ENCODE results near the gene FUT9. TPM values are rescaled to one million over a fixed set of nuclear protein-coding genes. Genes with fewer than 3 reads are reported as not detected.

Gene FUT9
- polyA plus RNA-seq, 3 donors = not detected

GRCh38 chr6:96014846-96015517, 792 bp upstream of the FUT9 start:
- no peak for DNase-seq
- Histone ChIP-seq H3K9ac (ENCODE audit: insufficient read depth, low read length, poor library complexity, severe bottlenecking) (no peak overlapping the region), H3K27me3 (ENCODE audit: control insufficient read depth in 2 of 2, insufficient read depth in 2 of 2, low read length in 2 of 2) (peaks cover 4 to 32% of the 10 kb centered on the region in 2 donors), H3K79me2 (ENCODE audit: insufficient read depth, low read length) (no peaks in the 10 kb centered on the region), H3K27ac (ENCODE audit: low read depth in 1 of 2, low read length in 2 of 2) (no peak overlapping the region), H3K4me1 (ENCODE audit: control insufficient read depth in 1 of 2, insufficient read depth in 2 of 2, low read length in 2 of 2) (no peaks in the 10 kb centered on the region), H4K20me1 (ENCODE audit: insufficient read depth, low read length) (no peaks in the 10 kb centered on the region), H3K9me3 (replicated peaks in 1 of 2; ENCODE audit: control insufficient read depth in 1 of 2, insufficient read depth in 1 of 2, low read length in 2 of 2) (no peaks in the 10 kb centered on the region), H2AFZ (ENCODE audit: insufficient read depth, low read depth, low read length, poor library complexity, severe bottlenecking) (no peak overlapping the region), H3K36me3 (replicated peaks in 1 of 2; ENCODE audit: control insufficient read depth in 1 of 2, insufficient read depth in 2 of 2, low read length in 2 of 2) (no peaks in the 10 kb centered on the region), H3K4me2 (replicated peaks; ENCODE audit: extremely low read depth, low read length, poor library complexity, severe bottlenecking) (no peak overlapping the region), H3K4me3 (replicated peaks in 1 of 3; ENCODE audit: low read depth in 2 of 3, low read length in 3 of 3) (no peak overlapping the region)
- Mint-ChIP-seq H3K9me3 (peaks cover 0 to 7% (median 0%) of the 10 kb centered on the region in 7 donors), H3K27ac (no peak overlapping the region), H3K27me3 (ENCODE audit: low read depth in 3 of 3) (peaks cover 22 to 27% (median 23%) of the 10 kb centered on the region in 3 donors), H3K36me3 (no peaks in the 10 kb centered on the region), H3K4me3 (peak overlapping the region in 1 of 2 donors; percentile 55), H3K4me1 (no peaks in the 10 kb centered on the region)
- intact Hi-C loops (cut with micrococcal nuclease) = no loop called here
- 2% methylated on average over 6 of the region's 20 CpGs for WGBS (ENCODE audit: insufficient coverage)
- TF ChIP-seq CTCF (IDR thresholded peaks at IDR 0.05) = no peak

- no peaks in the 10 kb centered on the region for H3K79me2 ChIP-seq (ENCODE audit: insufficient read depth, low read length)
- no peaks in the 10 kb centered on the region for H3K36me3 ChIP-seq (replicated peaks in 1 of 2; ENCODE audit: control insufficient read depth in 1 of 2, insufficient read depth in 2 of 2, low read length in 2 of 2)
- Mint-ChIP-seq H3K36me3 (no peaks in the 10 kb centered on the region), H3K4me1 (no peaks in the 10 kb centered on the region), H3K27ac (peak overlapping the region in 1 of 7 donors; percentile 31), H3K4me3 (peak overlapping the region in 1 of 2 donors; percentile 49), H3K27me3 (ENCODE audit: low read depth in 3 of 3) (peaks cover 21 to 27% (median 22%) of the 10 kb centered on the region in 3 donors), H3K9me3 (peaks cover 0 to 7% (median 0%) of the 10 kb centered on the region in 7 donors)
- H3K27ac ChIP-seq (ENCODE audit: low read depth in 1 of 2, low read length in 2 of 2) = no peak overlapping the region
- DNase-seq = no peak
- no peak overlapping the region for H3K4me3 ChIP-seq (replicated peaks in 1 of 3; ENCODE audit: low read depth in 2 of 3, low read length in 3 of 3)
- WGBS (ENCODE audit: insufficient coverage) = 5% methylated on average over 13 of the region's 18 CpGs
- H3K9ac ChIP-seq (ENCODE audit: insufficient read depth, low read length, poor library complexity, severe bottlenecking) = no peak overlapping the region
- H4K20me1 ChIP-seq (ENCODE audit: insufficient read depth, low read length) = no peaks in the 10 kb centered on the region
- H2AFZ ChIP-seq (ENCODE audit: insufficient read depth, low read depth, low read length, poor library complexity, severe bottlenecking) = no peak overlapping the region
- peaks cover 4 to 32% of the 10 kb centered on the region in 2 donors for H3K27me3 ChIP-seq (ENCODE audit: control insufficient read depth in 2 of 2, insufficient read depth in 2 of 2, low read length in 2 of 2)
- no peak overlapping the region for H3K4me2 ChIP-seq (replicated peaks; ENCODE audit: extremely low read depth, low read length, poor library complexity, severe bottlenecking)
- intact Hi-C loops (cut with micrococcal nuclease) = no loop called here
- no peaks in the 10 kb centered on the region for H3K4me1 ChIP-seq (ENCODE audit: control insufficient read depth in 1 of 2, insufficient read depth in 2 of 2, low read length in 2 of 2)
- H3K9me3 ChIP-seq (replicated peaks in 1 of 2; ENCODE audit: control insufficient read depth in 1 of 2, insufficient read depth in 1 of 2, low read length in 2 of 2) = no peaks in the 10 kb centered on the region
- no peak for TF ChIP-seq CTCF (IDR thresholded peaks at IDR 0.05)
Observed at GRCh38 chr6:96016334-96017069, 728 bp downstream of the FUT9 start.

Measured in CD14-positive monocyte (primary cell).